ENCODE results near the gene RNF40. TPM values are rescaled to one million over a fixed set of nuclear protein-coding genes. Genes with fewer than 3 reads are reported as not detected.

The RNF40 gene
- total and polyA plus RNA-seq, 2 experiments from 2014 or later: 70.4 to 75.3 TPM

- H3K9me2 ChIP-seq (replicated peaks; ENCODE audit: insufficient read depth): no peaks in the 10 kb centered on the region
- WGBS (ENCODE audit: low lambda C conversion rate, missing lambda C conversion rate): 78% methylated on average over 3 of the region's 3 CpGs
- H3K9me3 ChIP-seq (ENCODE audit: low read depth): no peaks in the 10 kb centered on the region
- H3K79me2 ChIP-seq: peaks cover 2% of the 10 kb centered on the region
- no peak overlapping the region for H3K4me3 ChIP-seq
- H3K27ac ChIP-seq: no peak overlapping the region
- H4K20me1 ChIP-seq (ENCODE audit: insufficient read depth, poor library complexity, severe bottlenecking): no peaks in the 10 kb centered on the region
- no peaks in the 10 kb centered on the region for H3K27me3 ChIP-seq
- H2AFZ ChIP-seq: no peak overlapping the region
- H3K4me1 ChIP-seq (ENCODE audit: insufficient read depth): peaks cover 7% of the 10 kb centered on the region
- no peak for DNase-seq (ENCODE audit: low spot score)
- no peak overlapping the region for H3K4me2 ChIP-seq
- TF ChIP-seq EZH2 (IDR thresholded peaks at IDR 0.05; ENCODE audit: borderline replicate concordance) (no peak), EZH2phosphoT487 (IDR thresholded peaks at IDR 0.05; ENCODE audit: low read depth, severe bottlenecking, unreplicated experiment) (no peak)
- TF ChIP-seq, protein P1, sequence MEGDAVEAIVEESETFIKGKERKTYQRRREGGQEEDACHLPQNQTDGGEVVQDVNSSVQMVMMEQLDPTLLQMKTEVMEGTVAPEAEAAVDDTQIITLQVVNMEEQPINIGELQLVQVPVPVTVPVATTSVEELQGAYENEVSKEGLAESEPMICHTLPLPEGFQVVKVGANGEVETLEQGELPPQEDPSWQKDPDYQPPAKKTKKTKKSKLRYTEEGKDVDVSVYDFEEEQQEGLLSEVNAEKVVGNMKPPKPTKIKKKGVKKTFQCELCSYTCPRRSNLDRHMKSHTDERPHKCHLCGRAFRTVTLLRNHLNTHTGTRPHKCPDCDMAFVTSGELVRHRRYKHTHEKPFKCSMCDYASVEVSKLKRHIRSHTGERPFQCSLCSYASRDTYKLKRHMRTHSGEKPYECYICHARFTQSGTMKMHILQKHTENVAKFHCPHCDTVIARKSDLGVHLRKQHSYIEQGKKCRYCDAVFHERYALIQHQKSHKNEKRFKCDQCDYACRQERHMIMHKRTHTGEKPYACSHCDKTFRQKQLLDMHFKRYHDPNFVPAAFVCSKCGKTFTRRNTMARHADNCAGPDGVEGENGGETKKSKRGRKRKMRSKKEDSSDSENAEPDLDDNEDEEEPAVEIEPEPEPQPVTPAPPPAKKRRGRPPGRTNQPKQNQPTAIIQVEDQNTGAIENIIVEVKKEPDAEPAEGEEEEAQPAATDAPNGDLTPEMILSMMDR (IDR thresholded peaks at IDR 0.05; ENCODE audit: poor library complexity): no peak
- no peaks in the 10 kb centered on the region for H3K36me3 ChIP-seq (replicated peaks; ENCODE audit: insufficient read depth, low read depth)
These were observed 40.8 kb downstream of the RNF40 start for GRCh38 chr16:30802936-30803335.

DNA sequence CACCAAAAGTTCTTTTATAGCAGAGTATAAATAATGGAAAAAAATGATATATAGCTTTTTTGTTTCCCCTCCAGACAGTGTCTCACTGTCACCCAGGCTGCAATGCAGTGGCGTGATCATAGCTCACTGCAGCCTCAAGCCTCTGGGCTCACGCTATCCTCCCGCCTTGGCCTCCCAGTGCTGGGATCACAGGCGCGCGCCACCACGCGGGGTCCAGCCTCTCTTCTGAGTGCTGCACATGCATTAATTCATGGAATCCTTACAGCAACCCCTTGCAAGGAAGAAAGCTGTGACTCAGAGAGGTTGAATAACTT, 42.9 kb downstream of the RNF40 start:
- Histone ChIP-seq H3K79me2 (peaks cover 2% of the 10 kb centered on the region), H3K27ac (peak overlapping the region; percentile 96), H3K9me2 (replicated peaks; ENCODE audit: insufficient read depth) (no peaks in the 10 kb centered on the region), H2AFZ (peak overlapping the region; percentile 97), H3K4me3 (peak overlapping the region; percentile 51), H4K20me1 (ENCODE audit: insufficient read depth, poor library complexity, severe bottlenecking) (no peaks in the 10 kb centered on the region), H3K27me3 (no peaks in the 10 kb centered on the region), H3K4me1 (ENCODE audit: insufficient read depth) (peaks cover 7% of the 10 kb centered on the region), H3K36me3 (replicated peaks; ENCODE audit: insufficient read depth, low read depth) (no peaks in the 10 kb centered on the region), H3K9me3 (ENCODE audit: low read depth) (no peaks in the 10 kb centered on the region), H3K4me2 (peak overlapping the region; percentile 92)
- 58% methylated on average over 8 of the region's 8 CpGs for WGBS (ENCODE audit: low lambda C conversion rate, missing lambda C conversion rate)
- TF ChIP-seq, protein P1 (IDR thresholded peaks at IDR 0.05; ENCODE audit: poor library complexity): no peak
- TF ChIP-seq EZH2phosphoT487 (IDR thresholded peaks at IDR 0.05; ENCODE audit: low read depth, severe bottlenecking, unreplicated experiment) (no peak), EZH2 (IDR thresholded peaks at IDR 0.05; ENCODE audit: borderline replicate concordance) (no peak)
- no peak for DNase-seq (ENCODE audit: low spot score)

- Histone ChIP-seq H3K36me3 (replicated peaks; ENCODE audit: insufficient read depth, low read depth) (no peaks in the 10 kb centered on the region), H2AFZ (peak overlapping the region; percentile 97), H3K4me2 (peak overlapping the region; percentile 92), H3K27me3 (no peaks in the 10 kb centered on the region), H3K27ac (peak overlapping the region; percentile 96), H3K4me1 (ENCODE audit: insufficient read depth) (peaks cover 7% of the 10 kb centered on the region), H3K79me2 (peaks cover 2% of the 10 kb centered on the region), H4K20me1 (ENCODE audit: insufficient read depth, poor library complexity, severe bottlenecking) (no peaks in the 10 kb centered on the region), H3K4me3 (peak overlapping the region; percentile 97), H3K9me2 (replicated peaks; ENCODE audit: insufficient read depth) (no peaks in the 10 kb centered on the region), H3K9me3 (ENCODE audit: low read depth) (no peaks in the 10 kb centered on the region)
- WGBS (ENCODE audit: low lambda C conversion rate, missing lambda C conversion rate): 2% methylated on average over 61 of the region's 62 CpGs
- TF ChIP-seq, protein P1 (IDR thresholded peaks at IDR 0.05; ENCODE audit: poor library complexity): no peak
- TF ChIP-seq EZH2 (IDR thresholded peaks at IDR 0.05; ENCODE audit: borderline replicate concordance) (no peak), EZH2phosphoT487 (IDR thresholded peaks at IDR 0.05; ENCODE audit: low read depth, severe bottlenecking, unreplicated experiment) (no peak)
- peak; percentile 93 for DNase-seq (ENCODE audit: low spot score)
These were observed 43.4 kb downstream of the RNF40 start for GRCh38 chr16:30805370-30806169.
